ENCODE results near the gene OSBPL5.

The OSBPL5 gene

GRCh38 chr11:3132271-3132781 lies 32.8 kb downstream of the OSBPL5 start:
- H3K4me3 ChIP-seq (ENCODE audit: low read length) = no peak overlapping the region
- TF ChIP-seq, protein P1, sequence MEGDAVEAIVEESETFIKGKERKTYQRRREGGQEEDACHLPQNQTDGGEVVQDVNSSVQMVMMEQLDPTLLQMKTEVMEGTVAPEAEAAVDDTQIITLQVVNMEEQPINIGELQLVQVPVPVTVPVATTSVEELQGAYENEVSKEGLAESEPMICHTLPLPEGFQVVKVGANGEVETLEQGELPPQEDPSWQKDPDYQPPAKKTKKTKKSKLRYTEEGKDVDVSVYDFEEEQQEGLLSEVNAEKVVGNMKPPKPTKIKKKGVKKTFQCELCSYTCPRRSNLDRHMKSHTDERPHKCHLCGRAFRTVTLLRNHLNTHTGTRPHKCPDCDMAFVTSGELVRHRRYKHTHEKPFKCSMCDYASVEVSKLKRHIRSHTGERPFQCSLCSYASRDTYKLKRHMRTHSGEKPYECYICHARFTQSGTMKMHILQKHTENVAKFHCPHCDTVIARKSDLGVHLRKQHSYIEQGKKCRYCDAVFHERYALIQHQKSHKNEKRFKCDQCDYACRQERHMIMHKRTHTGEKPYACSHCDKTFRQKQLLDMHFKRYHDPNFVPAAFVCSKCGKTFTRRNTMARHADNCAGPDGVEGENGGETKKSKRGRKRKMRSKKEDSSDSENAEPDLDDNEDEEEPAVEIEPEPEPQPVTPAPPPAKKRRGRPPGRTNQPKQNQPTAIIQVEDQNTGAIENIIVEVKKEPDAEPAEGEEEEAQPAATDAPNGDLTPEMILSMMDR (IDR thresholded peaks at IDR 0.05; ENCODE audit: low read depth, low read length, poor library complexity, severe bottlenecking) = no peak
- no peak for TF ChIP-seq EZH2phosphoT487 (IDR thresholded peaks at IDR 0.05; ENCODE audit: borderline replicate concordance, low read length)
- H3K4me2 ChIP-seq (ENCODE audit: low read length) = no peak overlapping the region
- no peaks in the 10 kb centered on the region for H3K27me3 ChIP-seq (ENCODE audit: control insufficient read depth, low read length)
- H3K79me2 ChIP-seq (ENCODE audit: control insufficient read depth, low read length) = no peaks in the 10 kb centered on the region
- no peaks in the 10 kb centered on the region for H3K36me3 ChIP-seq (ENCODE audit: control insufficient read depth, low read length)
- H3K4me1 ChIP-seq (ENCODE audit: control insufficient read depth, low read length) = no peaks in the 10 kb centered on the region
- no peak overlapping the region for H3K27ac ChIP-seq (ENCODE audit: low read depth, low read length)
- no peaks in the 10 kb centered on the region for H3K9me2 ChIP-seq (replicated peaks; ENCODE audit: control insufficient read depth, low read length)
- no peaks in the 10 kb centered on the region for H3F3A ChIP-seq (ENCODE audit: control insufficient read depth, insufficient read depth)
- no peaks in the 10 kb centered on the region for H4K20me1 ChIP-seq (ENCODE audit: control insufficient read depth, insufficient read depth, low read depth, low read length)
- no peaks in the 10 kb centered on the region for H3K9me3 ChIP-seq (ENCODE audit: control insufficient read depth, insufficient read depth, low read length)

- Histone ChIP-seq H4K20me1 (ENCODE audit: control insufficient read depth, insufficient read depth, low read depth, low read length) (no peaks in the 10 kb centered on the region), H3K4me2 (ENCODE audit: low read length) (no peak overlapping the region), H3K36me3 (ENCODE audit: control insufficient read depth, low read length) (no peaks in the 10 kb centered on the region), H3K4me1 (ENCODE audit: control insufficient read depth, low read length) (no peaks in the 10 kb centered on the region), H3K9me3 (ENCODE audit: control insufficient read depth, insufficient read depth, low read length) (no peaks in the 10 kb centered on the region), H3K9me2 (replicated peaks; ENCODE audit: control insufficient read depth, low read length) (no peaks in the 10 kb centered on the region), H3K4me3 (ENCODE audit: low read length) (no peak overlapping the region), H3F3A (ENCODE audit: control insufficient read depth, insufficient read depth) (no peaks in the 10 kb centered on the region), H3K27me3 (ENCODE audit: control insufficient read depth, low read length) (no peaks in the 10 kb centered on the region), H3K27ac (ENCODE audit: low read depth, low read length) (no peak overlapping the region), H3K79me2 (ENCODE audit: control insufficient read depth, low read length) (no peaks in the 10 kb centered on the region)
- TF ChIP-seq, protein P1 (IDR thresholded peaks at IDR 0.05; ENCODE audit: low read depth, low read length, poor library complexity, severe bottlenecking) = no peak
- TF ChIP-seq EZH2phosphoT487 (IDR thresholded peaks at IDR 0.05; ENCODE audit: borderline replicate concordance, low read length) = no peak
These were observed 33.7 kb downstream of the OSBPL5 start for GRCh38 chr11:3131330-3131941.

DNA sequence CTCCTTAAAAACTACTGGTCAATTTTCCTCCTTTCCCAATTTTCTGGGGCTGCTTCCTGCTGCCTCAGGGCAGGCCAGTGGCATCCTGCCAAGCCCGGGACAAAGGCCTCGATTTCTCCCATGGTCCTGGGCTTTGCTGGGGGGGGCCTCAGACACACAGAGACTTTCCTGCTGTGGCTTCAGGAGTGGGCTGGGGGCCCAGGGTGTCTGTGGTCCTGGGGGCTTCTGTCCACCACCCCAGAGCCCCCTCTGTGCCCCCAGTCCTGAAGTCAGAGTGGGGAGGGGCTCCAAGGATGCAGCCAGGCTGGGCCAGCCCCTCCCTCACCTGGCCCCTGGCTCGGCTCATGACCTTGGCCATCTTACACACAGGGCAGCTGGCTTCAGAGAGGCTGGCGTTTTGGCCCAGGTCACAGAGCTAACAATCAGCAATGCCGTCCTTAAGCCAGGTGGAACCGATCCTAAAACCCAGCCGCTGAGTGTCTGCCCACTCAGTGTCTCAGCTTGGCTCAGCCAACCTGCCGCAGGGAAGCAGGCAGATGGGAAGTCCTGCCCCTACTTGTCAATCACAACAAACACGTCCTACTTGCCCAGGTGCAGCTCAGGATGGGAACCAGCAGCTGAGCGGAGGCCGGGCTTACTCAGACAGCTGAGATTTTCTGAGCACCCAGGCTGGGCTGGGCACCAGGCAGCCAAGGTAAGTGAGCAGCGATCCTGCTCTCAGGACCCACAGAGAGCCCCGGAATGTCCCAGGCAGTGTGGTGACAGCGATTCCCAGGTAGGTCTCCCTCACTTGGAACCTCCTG lies 34.6 kb downstream of the OSBPL5 start:
- Histone ChIP-seq H3F3A (ENCODE audit: control insufficient read depth, insufficient read depth) (no peaks in the 10 kb centered on the region), H3K79me2 (ENCODE audit: control insufficient read depth, low read length) (no peaks in the 10 kb centered on the region), H3K4me3 (ENCODE audit: low read length) (no peak overlapping the region), H3K27me3 (ENCODE audit: control insufficient read depth, low read length) (no peaks in the 10 kb centered on the region), H3K4me1 (ENCODE audit: control insufficient read depth, low read length) (no peaks in the 10 kb centered on the region), H3K4me2 (ENCODE audit: low read length) (no peak overlapping the region), H3K27ac (ENCODE audit: low read depth, low read length) (no peak overlapping the region), H3K9me3 (ENCODE audit: control insufficient read depth, insufficient read depth, low read length) (no peaks in the 10 kb centered on the region), H4K20me1 (ENCODE audit: control insufficient read depth, insufficient read depth, low read depth, low read length) (no peaks in the 10 kb centered on the region), H3K9me2 (replicated peaks; ENCODE audit: control insufficient read depth, low read length) (no peaks in the 10 kb centered on the region), H3K36me3 (ENCODE audit: control insufficient read depth, low read length) (no peaks in the 10 kb centered on the region)
- TF ChIP-seq EZH2phosphoT487 (IDR thresholded peaks at IDR 0.05; ENCODE audit: borderline replicate concordance, low read length) = no peak
- TF ChIP-seq, protein P1 (IDR thresholded peaks at IDR 0.05; ENCODE audit: low read depth, low read length, poor library complexity, severe bottlenecking) = no peak
